HG03457 (cell line): ENCODE measurements around the gene LSMEM2.
"Not testable (repeated sequence)": the region's sequence is repeated elsewhere in the genome, so short reads cannot be mapped to it uniquely, and the experiment has no call there.

Source experiments
- ATAC-seq: cut with Tn5 transposase; IDR thresholded peaks from one replicate; pipeline ENCODE4 v1.9.1; 2021; ENCODE audit warnings: moderate number of reproducible peaks; ENCODE audit not compliant: unreplicated experiment

The LSMEM2 gene

DNA sequence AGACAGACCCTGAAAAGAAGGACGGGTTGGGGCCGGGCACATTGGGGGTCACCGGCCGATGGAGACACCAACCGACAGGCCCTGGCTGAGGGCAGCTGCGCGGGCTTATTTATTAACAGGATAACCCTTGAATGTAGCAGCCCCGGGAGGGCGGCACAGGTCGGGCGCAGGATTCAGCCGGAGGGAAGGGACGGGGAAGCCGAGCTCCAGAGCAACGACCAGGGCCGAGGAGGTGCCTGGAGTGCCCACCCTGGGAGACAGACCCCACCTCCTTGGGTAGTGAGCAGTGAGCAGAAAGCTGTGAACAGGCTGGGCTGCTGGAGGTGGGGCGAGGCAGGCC is 2.2 kb upstream of the LSMEM2 start:
- ATAC-seq = no peak

DNA sequence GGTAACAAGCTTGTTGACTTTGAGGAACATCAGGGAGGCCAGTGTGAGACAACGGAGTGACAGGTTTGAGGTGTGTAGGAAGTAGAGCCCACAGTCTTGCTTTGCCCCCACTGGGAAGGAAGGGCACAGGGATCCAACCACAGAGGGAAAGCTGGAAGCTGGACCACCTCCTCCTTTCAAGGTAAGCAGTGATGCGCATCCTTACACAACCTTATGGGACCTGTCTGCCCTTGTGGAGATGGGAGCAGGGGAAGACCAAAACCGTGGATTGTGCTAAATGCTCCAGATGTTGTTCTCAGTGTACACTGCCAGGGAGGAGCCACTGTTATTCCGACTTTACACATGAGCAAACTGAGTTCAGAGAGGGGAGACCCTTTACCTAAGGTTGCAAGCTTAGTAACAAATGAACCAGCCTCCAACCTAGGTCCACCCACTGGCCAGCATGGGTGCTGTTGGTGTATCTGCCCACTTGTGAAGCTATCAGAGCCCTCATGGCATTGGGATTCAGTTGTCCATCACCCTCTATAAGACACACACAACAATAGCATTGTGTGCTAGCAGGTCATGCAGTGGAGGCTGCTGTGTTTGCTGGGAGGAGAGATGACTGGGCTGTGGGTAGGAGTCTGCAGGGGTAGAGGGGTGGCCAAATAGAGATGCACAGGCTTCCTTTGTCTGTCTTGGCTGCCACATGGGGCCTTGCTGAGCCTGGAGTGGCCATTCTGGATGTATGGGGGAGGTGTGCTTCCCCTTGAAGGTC is 586 bp upstream of the LSMEM2 start:
- no peak for ATAC-seq

DNA sequence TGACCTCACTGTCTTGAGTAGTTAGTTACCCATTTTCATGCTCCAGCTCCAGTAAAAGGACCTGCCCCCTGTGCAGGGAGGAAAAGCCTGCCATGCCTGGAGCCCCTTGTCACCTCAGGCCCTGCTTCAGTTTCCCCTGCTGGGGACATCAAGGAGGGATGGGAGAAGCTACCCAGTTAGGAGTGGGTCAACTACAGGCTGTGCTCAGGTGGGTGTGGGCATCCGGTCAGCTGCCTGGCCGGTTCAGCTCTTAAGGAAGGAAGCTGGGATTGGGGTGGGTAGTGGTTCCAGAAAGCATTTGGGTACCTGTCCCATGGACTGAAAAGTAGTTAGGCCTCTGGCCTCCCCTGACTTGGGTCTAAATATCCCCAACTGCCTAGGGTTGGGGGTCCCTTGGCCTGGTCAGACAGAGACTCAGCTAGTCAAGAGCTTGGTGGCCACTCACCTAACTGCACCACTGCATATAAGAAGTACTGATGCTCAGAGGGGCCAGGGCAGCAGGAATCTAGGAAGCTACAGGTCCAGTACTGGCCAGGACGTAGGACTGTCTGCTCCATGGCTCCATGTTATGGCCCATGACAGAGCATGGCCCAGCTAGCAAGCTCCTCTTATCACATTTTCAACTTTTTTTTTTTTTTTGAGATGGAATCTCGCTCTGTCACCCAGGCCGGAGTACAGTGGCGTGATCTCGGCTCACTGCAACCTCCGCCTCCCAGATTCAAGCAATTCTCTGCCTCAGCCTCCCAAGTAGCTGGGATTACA is 549 bp downstream of the LSMEM2 start:
- ATAC-seq = no peak

DNA sequence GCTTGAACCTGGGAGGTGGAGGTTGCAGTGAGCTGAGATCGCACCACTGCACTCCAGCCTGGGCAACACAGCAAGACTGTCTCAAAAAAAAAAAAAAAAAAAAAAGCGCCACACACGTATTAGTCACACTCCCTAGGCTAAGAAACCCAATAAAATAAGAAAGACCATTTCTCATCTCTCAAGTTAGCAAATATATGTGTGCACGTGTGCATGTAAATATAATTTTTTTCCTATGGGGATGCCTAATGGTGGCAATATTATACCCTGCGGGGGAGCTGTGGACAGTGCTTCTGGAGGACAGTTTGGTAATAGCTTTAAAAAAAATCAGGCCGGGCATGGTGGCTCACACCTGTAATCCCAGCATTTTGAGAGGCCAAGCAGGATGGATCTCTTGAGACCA is 5.2 kb downstream of the LSMEM2 start:
- ATAC-seq = not testable (repeated sequence)

DNA sequence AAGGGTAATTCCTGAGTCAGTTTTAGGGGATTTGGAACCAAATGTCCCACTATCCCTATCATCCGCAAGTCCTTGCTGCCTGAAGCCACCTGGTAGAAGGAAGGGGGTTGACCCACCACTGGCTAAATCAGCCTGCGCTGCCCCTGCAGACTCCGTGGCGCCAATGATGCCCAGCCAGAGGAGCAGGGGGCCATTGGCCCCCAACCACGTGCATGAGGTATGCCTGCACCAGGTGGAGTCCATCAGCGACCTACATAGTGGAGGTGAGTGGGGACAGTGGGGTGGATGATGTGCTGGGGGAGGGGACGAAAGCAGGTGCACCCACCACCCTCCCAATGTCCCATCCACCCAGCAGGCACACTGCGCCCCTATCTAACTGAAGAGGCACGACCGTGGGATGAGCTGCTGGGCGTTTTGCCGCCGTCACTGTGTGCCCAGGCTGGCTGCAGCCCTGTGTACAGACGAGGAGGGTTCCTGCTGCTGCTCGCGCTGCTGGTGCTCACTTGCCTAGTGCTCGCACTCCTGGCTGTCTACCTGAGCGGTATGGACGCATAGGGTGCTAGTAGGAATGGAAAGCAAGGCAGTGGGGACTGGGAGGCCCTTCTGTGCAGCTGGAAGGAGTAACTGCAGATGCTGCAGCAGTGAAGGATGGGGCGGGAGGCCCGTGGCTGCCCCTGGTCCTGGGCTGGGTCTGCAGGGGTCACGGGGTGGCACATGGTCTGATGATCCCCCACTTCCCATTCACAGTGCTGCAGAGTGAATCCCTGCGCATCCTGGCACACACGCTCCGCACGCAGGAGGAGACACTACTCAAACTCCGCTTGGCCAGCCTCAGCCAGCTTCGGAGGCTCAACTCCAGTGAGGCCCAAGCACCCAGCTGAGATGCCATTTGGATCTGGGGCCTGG is 7.7 kb downstream of the LSMEM2 start:
- no peak for ATAC-seq

DNA sequence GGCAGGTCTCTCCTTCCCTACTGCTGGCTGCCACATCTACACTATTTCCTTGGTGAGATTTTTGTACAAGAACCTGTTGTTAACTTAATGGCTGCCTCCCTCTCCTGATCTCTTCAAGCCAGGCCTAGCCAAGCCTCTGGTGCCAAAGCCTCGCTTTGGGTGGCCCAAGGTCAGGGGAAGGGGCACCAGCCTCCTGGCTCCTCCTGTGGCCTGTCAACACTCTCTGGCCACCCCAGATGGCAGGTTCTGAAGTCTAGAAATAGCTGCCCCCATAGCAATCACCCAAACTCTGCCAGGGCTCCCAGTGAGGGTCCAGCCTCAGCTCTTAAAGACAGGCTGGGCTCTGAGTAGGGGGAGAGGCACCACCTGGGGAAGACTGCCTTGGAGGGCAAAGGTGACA is 8.4 kb downstream of the LSMEM2 start:
- ATAC-seq = no peak

DNA sequence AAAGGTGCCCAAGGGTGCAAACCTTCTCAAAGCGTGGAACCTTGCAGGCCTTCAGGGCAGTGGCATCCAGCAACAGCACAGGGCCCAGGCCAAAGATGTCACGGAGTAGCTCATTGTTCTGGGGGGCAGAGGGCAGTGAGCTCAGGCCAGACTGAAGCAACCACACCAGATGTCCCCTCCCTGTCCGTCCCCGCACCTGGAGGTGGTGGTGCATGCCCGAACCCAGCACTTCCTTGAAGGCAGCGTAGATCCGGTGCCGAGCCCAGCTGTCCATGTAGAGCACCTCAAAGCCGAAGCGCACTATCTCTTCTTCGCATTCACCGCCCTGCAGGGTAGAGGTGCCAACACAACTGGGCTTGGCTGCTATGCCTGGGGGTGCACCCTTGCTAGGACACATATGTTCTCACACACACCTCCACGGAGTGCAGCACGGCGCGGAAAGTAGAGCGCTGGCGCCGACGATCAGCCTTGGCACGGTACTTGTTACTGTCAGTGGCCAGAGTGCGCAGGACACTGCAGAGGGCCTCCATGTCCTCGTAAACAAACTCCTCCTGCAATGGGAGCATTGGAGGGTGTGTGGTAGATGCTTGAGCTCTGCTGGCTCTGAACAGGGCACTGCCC is 9.6 kb downstream of the LSMEM2 start:
- ATAC-seq = no peak

DNA sequence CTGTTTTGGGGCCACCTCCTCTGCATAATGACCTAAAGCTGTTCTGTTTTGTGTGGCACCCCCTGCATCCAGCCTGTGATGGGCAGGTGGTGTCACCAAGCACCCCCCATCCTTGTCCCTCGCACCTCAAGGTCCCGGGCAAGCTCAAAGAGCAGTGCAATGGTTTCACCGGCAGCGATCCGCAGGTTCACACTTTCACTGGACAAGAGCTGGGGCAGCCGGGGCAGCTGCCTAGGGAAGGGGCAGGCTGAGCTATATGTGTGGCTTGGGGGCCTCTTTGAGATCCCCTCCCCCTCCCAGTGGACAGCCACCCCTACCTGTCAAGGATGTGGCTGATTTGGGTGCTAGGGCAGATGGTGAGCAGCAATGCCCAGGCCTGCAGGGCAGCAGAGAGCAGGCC is 10.2 kb downstream of the LSMEM2 start:
- no peak for ATAC-seq

DNA sequence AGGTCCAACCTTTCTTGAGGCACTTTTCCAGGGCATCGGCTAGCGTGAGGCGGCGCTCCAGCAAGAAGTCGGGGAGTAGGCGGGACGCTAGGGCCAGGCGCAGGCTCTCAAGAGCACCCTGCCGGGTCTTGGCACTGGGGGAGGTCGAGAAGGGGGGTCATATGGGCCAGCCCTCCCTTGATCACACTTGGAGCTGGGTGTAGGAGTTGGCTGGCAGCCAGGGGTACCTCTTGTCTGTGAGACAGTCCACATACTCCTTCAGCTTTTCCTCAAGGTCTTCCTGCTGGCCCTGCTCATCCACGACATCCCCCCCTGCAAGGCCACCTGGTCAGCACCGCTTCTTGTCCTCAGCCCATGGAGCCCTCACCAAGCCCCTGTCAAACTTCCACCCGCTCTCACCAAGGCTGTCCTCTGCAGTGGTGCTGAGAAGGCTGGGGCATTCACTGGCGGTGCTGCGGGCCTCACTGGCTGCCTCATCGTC is 11.3 kb downstream of the LSMEM2 start:
- ATAC-seq = no peak

DNA sequence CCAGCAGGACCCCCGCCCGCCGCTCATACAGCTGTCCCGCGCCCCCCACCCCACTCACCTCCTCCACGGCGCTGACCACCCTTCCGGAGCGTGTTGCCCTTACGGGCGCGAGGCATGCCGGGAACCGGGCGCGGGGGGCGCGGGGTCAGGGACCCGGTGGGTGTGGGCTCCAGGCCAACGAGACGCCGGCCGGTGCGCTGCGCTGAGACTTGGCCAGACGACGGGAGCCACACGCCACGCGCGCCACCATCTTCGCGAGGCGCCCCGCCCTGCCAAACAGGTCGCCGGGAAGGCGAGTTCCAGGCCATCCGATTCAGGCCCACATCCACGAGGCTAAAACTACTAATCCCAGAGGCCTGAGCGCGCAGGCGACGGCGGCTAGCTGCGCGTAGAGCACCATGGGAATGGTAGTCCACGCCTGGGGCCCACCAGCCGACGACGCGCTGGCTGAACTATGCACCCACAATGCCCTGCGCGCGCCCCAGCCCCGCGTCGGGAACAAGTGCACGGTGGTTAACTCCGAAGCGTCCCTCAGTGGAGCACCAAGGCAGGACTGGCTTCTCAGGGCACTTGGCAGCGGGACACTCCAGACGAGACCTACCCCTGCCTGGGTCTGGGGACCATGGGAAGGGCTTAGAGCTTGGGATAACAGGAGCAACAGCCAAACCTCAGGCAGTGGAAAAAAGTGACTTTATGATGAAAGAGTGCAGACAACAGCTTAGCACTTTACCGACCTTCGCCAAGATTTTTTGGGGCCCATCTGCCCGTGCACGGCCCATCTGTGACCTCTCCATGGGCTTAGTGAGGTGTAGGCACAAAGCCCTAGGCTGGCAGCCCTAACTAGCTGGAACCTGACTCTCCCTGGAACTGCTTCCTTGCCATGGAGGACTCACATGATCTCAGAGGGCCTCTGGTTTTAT is 13.5 kb downstream of the LSMEM2 start, which contains the start of gene IFRD2:
TSS of gene IFRD2 (minus strand) at position 271 of the 920 bp plus-strand sequence. CDS start at position 116, 155 bp downstream.
- peak; percentile 82 for ATAC-seq

DNA sequence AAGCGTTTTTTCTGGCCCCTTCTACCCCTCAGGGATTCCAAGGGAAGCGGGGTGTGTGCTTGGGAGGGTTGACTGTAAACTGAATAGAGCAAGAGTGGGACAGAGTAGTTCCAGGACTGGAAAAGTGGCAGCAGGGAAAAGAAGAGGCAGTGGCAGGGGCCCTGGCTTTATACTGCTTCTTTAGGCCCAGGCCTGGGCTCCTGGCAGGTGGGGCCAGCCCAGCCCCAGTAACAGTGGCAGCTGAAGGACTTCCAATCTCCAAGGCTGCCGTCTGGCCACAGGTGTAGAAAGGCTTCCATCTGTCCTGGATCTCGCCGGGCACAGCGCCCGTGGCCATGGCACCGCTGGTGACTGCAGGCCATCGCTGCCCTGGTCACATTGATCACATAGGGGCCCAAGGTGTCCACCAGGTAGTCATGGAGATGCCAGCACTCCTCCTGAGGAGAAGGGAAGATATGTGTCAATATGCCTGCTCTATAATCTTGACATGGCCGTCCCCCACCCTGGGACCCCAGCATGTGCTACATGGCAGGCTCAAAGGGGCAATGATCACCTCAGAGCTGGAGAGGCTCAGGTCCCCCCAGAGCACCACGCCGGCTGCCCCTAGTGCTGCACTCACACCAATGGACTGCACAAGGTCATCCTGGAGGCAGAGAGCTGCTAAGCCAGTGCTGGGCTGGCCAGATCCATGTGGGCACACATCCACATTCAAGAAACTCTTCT is 14.4 kb downstream of the LSMEM2 start:
- ATAC-seq = no peak

DNA sequence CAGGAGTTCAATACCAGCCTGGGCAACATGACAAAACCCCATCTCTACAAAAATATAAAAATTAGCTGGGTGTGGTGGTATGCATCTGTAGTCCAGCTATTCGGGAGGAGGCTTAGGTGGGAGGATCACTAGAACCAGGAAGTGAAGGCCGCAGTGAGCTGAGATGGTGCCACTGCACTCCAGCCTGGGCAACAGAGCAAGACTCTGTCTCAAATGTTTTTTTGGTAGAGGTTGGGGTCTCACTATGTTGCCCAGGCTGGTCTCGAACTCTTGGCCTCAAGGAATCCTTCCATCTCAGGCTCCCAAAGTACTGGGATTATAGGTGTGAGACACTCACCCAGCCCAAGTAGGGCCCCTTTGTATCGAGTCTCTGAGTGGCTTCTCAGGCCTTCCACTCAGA is 15.2 kb downstream of the LSMEM2 start:
- no peak for ATAC-seq

DNA sequence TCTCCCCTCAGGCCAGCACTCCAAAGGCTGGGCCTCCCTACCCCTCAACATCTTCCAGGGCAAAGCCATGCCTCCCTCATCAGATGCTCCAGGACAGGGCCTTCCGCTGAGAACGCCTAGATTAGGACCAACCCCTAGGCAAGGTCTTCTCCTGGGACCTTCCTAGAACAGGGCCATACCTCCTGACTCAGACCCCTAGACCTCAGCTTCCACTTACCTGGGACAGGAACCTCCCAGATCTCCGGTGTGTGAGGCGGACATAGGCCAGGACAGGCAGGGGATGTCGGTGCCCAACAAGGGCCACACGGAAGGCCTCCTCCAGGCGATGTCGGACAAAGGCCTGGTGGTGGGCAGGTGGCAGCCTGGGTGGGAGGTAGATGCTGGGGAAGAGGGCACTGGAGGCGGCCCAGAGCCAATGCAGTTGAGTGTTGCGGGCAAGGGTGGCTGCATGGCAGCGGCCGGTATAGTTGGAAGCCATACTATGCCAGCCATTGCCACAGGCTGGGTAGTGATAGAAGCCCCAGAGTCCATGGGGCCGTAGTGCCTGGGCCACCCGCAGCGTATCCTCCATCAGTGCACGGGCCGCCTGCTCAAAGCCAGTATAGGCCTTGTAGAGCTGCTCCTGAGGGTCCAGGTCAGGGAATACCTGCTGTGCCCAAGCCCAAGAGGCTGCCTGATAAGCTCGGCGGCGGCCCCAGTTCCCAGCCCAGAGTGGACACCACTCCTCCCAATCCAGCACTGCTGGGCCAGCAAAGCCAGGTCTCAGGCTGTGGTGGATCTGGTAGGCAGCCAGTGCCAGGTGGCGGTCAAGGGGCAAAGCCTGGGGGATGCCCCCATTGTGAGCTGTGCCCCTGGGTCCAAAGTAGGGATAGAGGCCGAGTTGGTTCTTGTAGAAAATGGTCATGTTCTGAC is 15.9 kb downstream of the LSMEM2 start:
- ATAC-seq = no peak

DNA sequence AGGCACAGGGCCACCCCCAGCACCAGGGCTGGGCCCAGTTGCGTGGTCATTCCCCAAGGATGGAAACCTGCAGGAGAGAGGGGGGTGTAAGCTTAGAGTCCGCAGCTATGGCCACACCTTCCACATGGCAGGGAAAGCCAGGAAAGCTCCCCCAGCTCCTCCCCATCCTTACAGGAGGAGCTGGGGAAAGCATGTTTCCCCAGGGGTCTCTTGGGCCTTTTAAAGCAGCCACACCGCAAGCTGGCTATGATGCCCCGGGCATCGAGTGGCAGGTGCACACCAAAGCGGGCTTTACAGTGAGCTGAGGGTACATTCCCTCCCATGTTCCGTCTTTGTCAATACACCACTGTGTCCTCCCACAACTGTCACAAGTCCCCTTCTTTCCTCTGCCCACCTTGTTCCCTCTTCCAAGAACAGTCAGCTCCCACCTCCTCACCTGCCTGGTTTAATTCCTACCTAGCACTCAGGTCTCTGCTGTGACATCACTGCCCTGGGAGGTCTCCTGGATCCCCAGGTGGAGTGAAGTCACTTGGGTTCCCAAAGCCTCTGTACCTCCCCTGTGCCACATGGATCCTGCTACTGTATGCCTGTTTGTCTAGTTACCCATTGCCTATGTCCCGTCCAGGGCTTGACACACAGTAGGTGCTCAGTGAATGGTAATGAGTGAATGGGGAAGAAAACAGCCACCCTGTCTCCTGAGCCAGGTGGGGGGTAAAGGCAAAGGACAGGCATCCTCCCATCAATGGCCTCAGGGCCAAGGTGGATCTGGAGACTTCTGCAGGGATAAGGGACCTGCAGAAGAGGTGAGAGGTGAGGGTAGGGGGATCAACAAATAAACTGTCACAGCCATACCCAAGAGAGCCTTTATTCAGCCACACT is 16.9 kb downstream of the LSMEM2 start:
- no peak for ATAC-seq

DNA sequence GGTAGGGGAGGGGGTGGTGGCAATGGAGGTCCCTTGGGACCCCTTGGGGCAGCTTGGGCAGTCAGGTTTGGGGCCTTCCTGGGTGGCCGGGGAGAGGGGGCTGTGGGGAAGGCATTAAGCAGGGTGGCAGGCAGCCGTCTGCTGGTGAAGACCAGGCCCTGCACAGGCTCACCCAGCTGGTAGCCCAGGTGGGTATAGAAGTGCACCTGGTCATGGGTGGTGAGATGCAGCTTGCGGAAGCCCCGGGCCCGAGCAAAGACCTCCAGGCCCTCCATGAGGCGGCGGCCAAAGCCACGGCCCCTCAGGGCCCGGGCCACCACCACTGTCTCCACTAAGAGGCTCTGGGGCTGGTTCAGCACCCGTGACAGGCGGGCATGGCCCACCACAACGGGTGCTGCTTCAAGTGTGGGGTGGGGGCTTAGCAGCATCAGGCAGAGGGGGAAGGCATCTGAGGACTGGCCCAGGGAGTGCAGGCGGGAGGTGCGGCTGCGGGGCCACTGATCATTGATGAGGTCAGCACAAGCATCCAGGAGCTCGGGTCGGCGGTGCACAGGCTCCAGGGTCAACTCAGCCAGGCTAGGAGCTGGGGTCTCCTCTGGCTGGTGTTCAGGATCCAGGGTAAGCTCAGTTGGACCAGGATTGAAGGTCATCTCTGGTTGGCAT is 18.0 kb downstream of the LSMEM2 start:
- no peak for ATAC-seq

DNA sequence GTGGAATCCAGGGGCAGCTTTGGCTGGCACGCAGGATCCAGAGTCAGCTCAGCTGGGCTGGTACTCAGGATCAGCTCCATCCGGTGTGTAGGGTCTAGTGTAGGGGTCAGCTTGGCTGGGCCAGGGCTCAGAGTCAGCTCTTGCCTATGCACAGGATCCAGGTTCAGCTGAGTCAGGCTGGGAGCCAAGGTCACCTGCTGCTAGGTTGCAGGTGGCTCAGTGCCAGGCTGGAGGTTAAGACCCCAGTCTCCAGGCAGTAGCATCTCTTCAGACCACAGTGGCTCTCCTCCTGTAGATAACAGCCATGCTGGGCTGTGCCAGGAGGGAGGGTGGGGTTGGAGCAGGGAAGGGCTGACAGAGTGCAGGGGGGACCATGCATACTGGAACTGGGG is 18.5 kb downstream of the LSMEM2 start:
- ATAC-seq = no peak
